ENCODE data around the gene ROR2. TPM values are rescaled to one million over a fixed set of nuclear protein-coding genes. Genes with fewer than 3 reads are reported as not detected.

The ROR2 gene
- total RNA-seq, 4 donors from 2014 or later = 37.4 to 71.8 (median 59.4) TPM

- intact Hi-C loops (cut with DNase I) = no loop called here
- Histone ChIP-seq H3K4me3 (no peak overlapping the region), H3K36me3 (no peaks in the 10 kb centered on the region), H3K9me3 (no peaks in the 10 kb centered on the region), H3K27ac (replicated peaks in 1 of 4) (peak overlapping the region; percentile 64 to 79 (median 75)), H3K4me1 (peaks cover 0 to 92% (median 87%) of the 10 kb centered on the region in 4 donors), H3K27me3 (no peaks in the 10 kb centered on the region)
- no peak for DNase-seq (ENCODE audit: extremely low spot score)
- TF ChIP-seq CTCF (IDR thresholded peaks at IDR 0.05) (no peak), POLR2AphosphoS5 (IDR thresholded peaks at IDR 0.05) (no peak), POLR2A (IDR thresholded peaks at IDR 0.05; ENCODE audit: low read depth) (no peak), EP300 (IDR thresholded peaks at IDR 0.05) (no peak)
- WGBS = 45% methylated on average over 9 of the region's 9 CpGs
Measured at GRCh38 chr9:91814201-91814600, 135.8 kb downstream of the ROR2 start.

GRCh38 chr9:91813176-91813795 lies 136.7 kb downstream of the ROR2 start:
- Histone ChIP-seq H3K27me3 (no peaks in the 10 kb centered on the region), H3K4me1 (peaks cover 0 to 90% (median 86%) of the 10 kb centered on the region in 4 donors), H3K4me3 (no peak overlapping the region), H3K27ac (replicated peaks in 1 of 4) (peak overlapping the region; percentile 64 to 79 (median 75)), H3K36me3 (no peaks in the 10 kb centered on the region), H3K9me3 (no peaks in the 10 kb centered on the region)
- WGBS = 68% methylated on average over 11 of the region's 11 CpGs
- DNase-seq (ENCODE audit: extremely low spot score) = no peak
- no peak for TF ChIP-seq POLR2A (IDR thresholded peaks at IDR 0.05; ENCODE audit: low read depth)
- TF ChIP-seq CTCF (IDR thresholded peaks at IDR 0.05) = no peak
- no peak for TF ChIP-seq EP300 (IDR thresholded peaks at IDR 0.05)
- TF ChIP-seq POLR2AphosphoS5 (IDR thresholded peaks at IDR 0.05) = no peak
- intact Hi-C loops (cut with DNase I) = no loop called here

- no peak for TF ChIP-seq CTCF (IDR thresholded peaks at IDR 0.05)
- TF ChIP-seq POLR2A (IDR thresholded peaks at IDR 0.05; ENCODE audit: low read depth) = no peak
- TF ChIP-seq EP300 (IDR thresholded peaks at IDR 0.05) = no peak
- TF ChIP-seq POLR2AphosphoS5 (IDR thresholded peaks at IDR 0.05) = no peak
- intact Hi-C loops (cut with DNase I) = no loop called here
- WGBS = 80% methylated on average over 12 of the region's 14 CpGs
- no peaks in the 10 kb centered on the region for H3K27me3 ChIP-seq
- no peak overlapping the region for H3K4me3 ChIP-seq
- DNase-seq (ENCODE audit: extremely low spot score) = no peak
- H3K9me3 ChIP-seq = no peaks in the 10 kb centered on the region
- H3K4me1 ChIP-seq = peaks cover 0 to 90% (median 86%) of the 10 kb centered on the region in 4 donors
- H3K36me3 ChIP-seq = no peaks in the 10 kb centered on the region
- peak overlapping the region; percentile 39 to 79 (median 75) for H3K27ac ChIP-seq (replicated peaks in 1 of 4)
Measured at GRCh38 chr9:91812191-91812590, 137.8 kb downstream of the ROR2 start.

GRCh38 chr9:91811024-91811909 lies 138.8 kb downstream of the ROR2 start:
- WGBS = 90% methylated on average over 16 of the region's 19 CpGs
- no peak for DNase-seq (ENCODE audit: extremely low spot score)
- intact Hi-C loops (cut with DNase I) = no loop called here
- Histone ChIP-seq H3K27me3 (no peaks in the 10 kb centered on the region), H3K9me3 (no peaks in the 10 kb centered on the region), H3K4me3 (no peak overlapping the region), H3K36me3 (no peaks in the 10 kb centered on the region), H3K27ac (replicated peaks in 1 of 4) (peak overlapping the region in 3 of 4 donors; percentile 10 to 79 (median 44)), H3K4me1 (peaks cover 0 to 86% (median 80%) of the 10 kb centered on the region in 4 donors)
- TF ChIP-seq CTCF (IDR thresholded peaks at IDR 0.05) (no peak), POLR2AphosphoS5 (IDR thresholded peaks at IDR 0.05) (no peak), POLR2A (IDR thresholded peaks at IDR 0.05; ENCODE audit: low read depth) (no peak), EP300 (IDR thresholded peaks at IDR 0.05) (no peak)
